Measurements from ENCODE around the gene CEMIP.

CEMIP gene

DNA sequence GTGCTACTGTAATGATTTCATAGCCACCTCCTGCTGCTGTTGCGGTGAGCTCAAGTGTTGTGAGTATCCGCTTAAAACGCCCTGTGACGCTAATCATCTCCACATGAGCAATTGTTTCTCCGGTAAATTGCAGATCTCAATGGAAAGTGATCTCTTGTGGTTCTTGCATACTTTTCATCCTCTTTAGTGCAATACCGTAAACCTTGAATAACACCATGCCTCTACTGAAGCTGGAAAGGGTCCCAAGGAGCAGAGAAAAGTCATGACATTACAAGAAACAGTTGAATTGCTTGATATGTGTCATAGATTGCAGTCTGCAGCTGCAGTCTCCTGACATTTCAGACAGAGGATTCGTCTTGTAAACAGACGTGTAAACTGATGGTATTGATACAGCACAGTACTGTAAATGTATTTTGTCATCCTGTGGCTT, 6.0 kb upstream of the CEMIP start (continued):
- no peak for TF ChIP-seq PRDM2 (tag by site-specific recombination; IDR thresholded peaks at IDR 0.05; ENCODE audit: borderline replicate concordance)
- peak; percentile 62 for TF ChIP-seq ZBTB8A (tag by site-specific recombination; IDR thresholded peaks at IDR 0.05)
- TF ChIP-seq ZNF18 (tag by site-specific recombination; IDR thresholded peaks at IDR 0.05), result no peak; the same call in 1 of the 2 replicates
- TF ChIP-seq GLI2 (tag by site-specific recombination; IDR thresholded peaks at IDR 0.05; ENCODE audit: borderline replicate concordance, low read depth), result peak; percentile 87; the same call in 1 of the 2 replicates
- no peak for TF ChIP-seq GFI1B (tag by site-specific recombination; IDR thresholded peaks at IDR 0.05)
- no peak for TF ChIP-seq ZNF148 (tag by site-specific recombination; IDR thresholded peaks at IDR 0.05; ENCODE audit: borderline replicate concordance)
- TF ChIP-seq, protein P1, sequence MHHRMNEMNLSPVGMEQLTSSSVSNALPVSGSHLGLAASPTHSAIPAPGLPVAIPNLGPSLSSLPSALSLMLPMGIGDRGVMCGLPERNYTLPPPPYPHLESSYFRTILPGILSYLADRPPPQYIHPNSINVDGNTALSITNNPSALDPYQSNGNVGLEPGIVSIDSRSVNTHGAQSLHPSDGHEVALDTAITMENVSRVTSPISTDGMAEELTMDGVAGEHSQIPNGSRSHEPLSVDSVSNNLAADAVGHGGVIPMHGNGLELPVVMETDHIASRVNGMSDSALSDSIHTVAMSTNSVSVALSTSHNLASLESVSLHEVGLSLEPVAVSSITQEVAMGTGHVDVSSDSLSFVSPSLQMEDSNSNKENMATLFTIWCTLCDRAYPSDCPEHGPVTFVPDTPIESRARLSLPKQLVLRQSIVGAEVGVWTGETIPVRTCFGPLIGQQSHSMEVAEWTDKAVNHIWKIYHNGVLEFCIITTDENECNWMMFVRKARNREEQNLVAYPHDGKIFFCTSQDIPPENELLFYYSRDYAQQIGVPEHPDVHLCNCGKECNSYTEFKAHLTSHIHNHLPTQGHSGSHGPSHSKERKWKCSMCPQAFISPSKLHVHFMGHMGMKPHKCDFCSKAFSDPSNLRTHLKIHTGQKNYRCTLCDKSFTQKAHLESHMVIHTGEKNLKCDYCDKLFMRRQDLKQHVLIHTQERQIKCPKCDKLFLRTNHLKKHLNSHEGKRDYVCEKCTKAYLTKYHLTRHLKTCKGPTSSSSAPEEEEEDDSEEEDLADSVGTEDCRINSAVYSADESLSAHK (tag by site-specific recombination; IDR thresholded peaks at IDR 0.05), result peak; percentile 81; the same call in 1 of the 2 replicates
- peak; percentile 71 for TF ChIP-seq ATF2 (tag by site-specific recombination; IDR thresholded peaks at IDR 0.05; ENCODE audit: low read depth)
- TF ChIP-seq ZBTB20 (tag by site-specific recombination; IDR thresholded peaks at IDR 0.05), result no peak
- no peak for TF ChIP-seq ZNF544 (tag by site-specific recombination; IDR thresholded peaks at IDR 0.05)
- no peak for TF ChIP-seq ZNF558 (tag by site-specific recombination; IDR thresholded peaks at IDR 0.05)
- TF ChIP-seq ZFP37 (tag by site-specific recombination; IDR thresholded peaks at IDR 0.05), result no peak
- TF ChIP-seq ZNF549 (tag by site-specific recombination; IDR thresholded peaks at IDR 0.05), result no peak
- TF ChIP-seq, protein P2, sequence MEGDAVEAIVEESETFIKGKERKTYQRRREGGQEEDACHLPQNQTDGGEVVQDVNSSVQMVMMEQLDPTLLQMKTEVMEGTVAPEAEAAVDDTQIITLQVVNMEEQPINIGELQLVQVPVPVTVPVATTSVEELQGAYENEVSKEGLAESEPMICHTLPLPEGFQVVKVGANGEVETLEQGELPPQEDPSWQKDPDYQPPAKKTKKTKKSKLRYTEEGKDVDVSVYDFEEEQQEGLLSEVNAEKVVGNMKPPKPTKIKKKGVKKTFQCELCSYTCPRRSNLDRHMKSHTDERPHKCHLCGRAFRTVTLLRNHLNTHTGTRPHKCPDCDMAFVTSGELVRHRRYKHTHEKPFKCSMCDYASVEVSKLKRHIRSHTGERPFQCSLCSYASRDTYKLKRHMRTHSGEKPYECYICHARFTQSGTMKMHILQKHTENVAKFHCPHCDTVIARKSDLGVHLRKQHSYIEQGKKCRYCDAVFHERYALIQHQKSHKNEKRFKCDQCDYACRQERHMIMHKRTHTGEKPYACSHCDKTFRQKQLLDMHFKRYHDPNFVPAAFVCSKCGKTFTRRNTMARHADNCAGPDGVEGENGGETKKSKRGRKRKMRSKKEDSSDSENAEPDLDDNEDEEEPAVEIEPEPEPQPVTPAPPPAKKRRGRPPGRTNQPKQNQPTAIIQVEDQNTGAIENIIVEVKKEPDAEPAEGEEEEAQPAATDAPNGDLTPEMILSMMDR (tag by site-specific recombination; IDR thresholded peaks at IDR 0.05), result no peak
- TF ChIP-seq HOXC10 (CRISPR knock-in tag; IDR thresholded peaks at IDR 0.05), result no peak
- no peak for TF ChIP-seq ZNF404 (tag by site-specific recombination; IDR thresholded peaks at IDR 0.05)
- TF ChIP-seq ZNF16 (tag by site-specific recombination; IDR thresholded peaks at IDR 0.05; ENCODE audit: low read depth), result no peak
- no peak; the same call in 1 of the 2 replicates for TF ChIP-seq REPIN1 (tag by site-specific recombination; IDR thresholded peaks at IDR 0.05; ENCODE audit: low read depth)
- TF ChIP-seq ZNF76 (tag by site-specific recombination; IDR thresholded peaks at IDR 0.05; ENCODE audit: borderline replicate concordance, low read depth), result no peak; the same call in 1 of the 2 replicates
- TF ChIP-seq ZBTB17 (tag by site-specific recombination; IDR thresholded peaks at IDR 0.05), result peak; percentile 85
- no peak for TF ChIP-seq ZNF423 (tag by site-specific recombination; IDR thresholded peaks at IDR 0.05)
- no peak for TF ChIP-seq ZNF585B (tag by site-specific recombination; IDR thresholded peaks at IDR 0.05)
- peak; percentile 50 for TF ChIP-seq ZNF529 (tag by site-specific recombination; IDR thresholded peaks at IDR 0.05; ENCODE audit: insufficient replicate concordance)
- no peak for TF ChIP-seq ZNF776 (tag by site-specific recombination; IDR thresholded peaks at IDR 0.05; ENCODE audit: borderline replicate concordance)

Measured in HEK293 (cell line).